Measurements from ENCODE around the gene KCNIP1. TPM values are rescaled to one million over a fixed set of nuclear protein-coding genes. Genes with fewer than 3 reads are reported as not detected.

Gene KCNIP1
- total RNA-seq, 1 donor, result not detected

DNA sequence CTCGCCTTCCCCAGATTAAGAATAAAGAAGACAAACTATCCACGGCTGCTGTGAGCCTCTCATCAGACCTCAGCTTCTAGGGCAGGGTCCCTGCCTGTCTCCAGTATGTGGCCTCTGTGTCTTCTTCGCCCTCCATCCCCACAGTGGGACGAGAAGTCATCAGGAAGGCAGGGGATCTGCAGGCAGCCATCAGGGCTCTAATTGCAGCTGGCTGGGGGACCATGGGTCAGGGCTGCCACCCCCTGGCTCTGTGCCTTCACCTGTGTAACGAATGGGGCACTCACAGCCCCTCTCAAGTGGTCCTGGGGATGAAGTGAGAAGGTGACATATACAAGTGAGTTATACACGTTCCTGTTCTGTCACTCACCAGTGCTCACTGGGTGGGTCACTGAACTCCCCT is 139.8 kb downstream of the KCNIP1 start:
- no peaks in the 10 kb centered on the region for H3K9me3 ChIP-seq (ENCODE audit: low read depth, low read length)
- peaks cover 17% of the 10 kb centered on the region for H3K27me3 ChIP-seq (ENCODE audit: insufficient read depth, low read length)
- H3K4me3 ChIP-seq (ENCODE audit: low read length), result no peak overlapping the region
- no peaks in the 10 kb centered on the region for H3K4me1 ChIP-seq (ENCODE audit: insufficient read depth, low read length)

DNA sequence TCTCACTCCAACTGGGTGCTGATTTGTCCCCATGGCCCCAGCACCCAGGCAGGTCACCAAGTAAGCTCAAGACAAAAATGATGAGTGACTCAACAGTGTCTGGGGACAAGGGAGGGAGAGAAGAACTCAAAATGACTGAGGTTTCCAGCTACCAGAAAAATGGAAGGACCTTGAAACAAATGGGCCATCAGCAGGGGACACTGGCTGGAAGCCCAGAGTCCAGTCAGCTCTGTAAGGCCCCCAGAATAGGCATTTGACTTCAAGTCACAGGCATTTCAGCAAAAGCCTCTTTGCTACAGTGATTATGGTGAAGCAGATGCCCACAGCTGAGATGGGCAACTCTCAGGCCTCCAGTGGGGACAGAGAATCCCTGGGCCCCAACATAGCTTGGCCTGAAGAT is 140.7 kb downstream of the KCNIP1 start:
- Histone ChIP-seq H3K4me1 (ENCODE audit: insufficient read depth, low read length) (no peaks in the 10 kb centered on the region), H3K4me3 (ENCODE audit: low read length) (no peak overlapping the region), H3K27me3 (ENCODE audit: insufficient read depth, low read length) (peaks cover 17% of the 10 kb centered on the region), H3K9me3 (ENCODE audit: low read depth, low read length) (no peaks in the 10 kb centered on the region)

DNA sequence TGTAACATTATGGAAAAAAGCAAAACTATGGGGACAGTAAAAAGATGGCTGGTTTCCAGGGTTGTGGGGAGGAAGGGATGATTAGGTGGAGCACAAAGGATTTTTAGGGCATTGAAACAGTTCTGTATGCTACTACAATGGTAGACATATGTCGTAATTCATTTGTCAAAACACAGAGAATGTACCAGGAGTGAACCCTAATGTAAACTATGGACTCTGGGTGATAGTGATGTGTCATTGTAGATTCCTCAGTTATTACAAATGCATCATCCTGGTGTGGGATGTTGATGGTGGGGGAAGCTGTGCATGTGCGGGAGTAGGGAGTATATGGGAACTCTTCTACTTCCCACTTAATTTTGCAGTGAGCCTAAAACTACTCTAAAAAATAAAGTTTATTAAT is 144.7 kb downstream of the KCNIP1 start:
- Histone ChIP-seq H3K9me3 (ENCODE audit: low read depth, low read length) (no peaks in the 10 kb centered on the region), H3K4me1 (ENCODE audit: insufficient read depth, low read length) (no peaks in the 10 kb centered on the region), H3K27me3 (ENCODE audit: insufficient read depth, low read length) (peaks cover 19% of the 10 kb centered on the region)

DNA sequence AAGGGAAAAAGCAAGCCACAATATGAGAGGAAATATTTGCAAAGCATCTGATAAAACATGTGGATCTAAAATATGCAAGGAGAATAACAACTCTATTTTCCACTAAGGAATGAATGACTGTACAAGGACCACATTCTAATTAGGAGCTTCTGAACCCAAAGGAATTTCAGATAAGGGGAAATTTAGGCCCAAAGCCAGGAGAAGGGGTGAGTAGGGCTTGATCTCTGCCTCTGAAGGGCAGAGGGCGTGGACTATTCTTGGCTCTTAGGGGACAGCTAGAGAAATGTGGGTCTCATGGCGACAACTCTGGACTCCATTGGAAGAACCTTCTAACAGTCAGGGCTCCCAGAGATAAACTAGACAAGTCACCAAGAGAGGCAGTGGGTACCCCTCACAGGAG is 147.0 kb downstream of the KCNIP1 start:
- H3K4me3 ChIP-seq (ENCODE audit: low read length), result no peak overlapping the region
- no peaks in the 10 kb centered on the region for H3K9me3 ChIP-seq (ENCODE audit: low read depth, low read length)
- peaks cover 14% of the 10 kb centered on the region for H3K27me3 ChIP-seq (ENCODE audit: insufficient read depth, low read length)

More for the DNA sequence above, 144.7 kb downstream of the KCNIP1 start:
- no peak overlapping the region for H3K4me3 ChIP-seq (ENCODE audit: low read length)

DNA sequence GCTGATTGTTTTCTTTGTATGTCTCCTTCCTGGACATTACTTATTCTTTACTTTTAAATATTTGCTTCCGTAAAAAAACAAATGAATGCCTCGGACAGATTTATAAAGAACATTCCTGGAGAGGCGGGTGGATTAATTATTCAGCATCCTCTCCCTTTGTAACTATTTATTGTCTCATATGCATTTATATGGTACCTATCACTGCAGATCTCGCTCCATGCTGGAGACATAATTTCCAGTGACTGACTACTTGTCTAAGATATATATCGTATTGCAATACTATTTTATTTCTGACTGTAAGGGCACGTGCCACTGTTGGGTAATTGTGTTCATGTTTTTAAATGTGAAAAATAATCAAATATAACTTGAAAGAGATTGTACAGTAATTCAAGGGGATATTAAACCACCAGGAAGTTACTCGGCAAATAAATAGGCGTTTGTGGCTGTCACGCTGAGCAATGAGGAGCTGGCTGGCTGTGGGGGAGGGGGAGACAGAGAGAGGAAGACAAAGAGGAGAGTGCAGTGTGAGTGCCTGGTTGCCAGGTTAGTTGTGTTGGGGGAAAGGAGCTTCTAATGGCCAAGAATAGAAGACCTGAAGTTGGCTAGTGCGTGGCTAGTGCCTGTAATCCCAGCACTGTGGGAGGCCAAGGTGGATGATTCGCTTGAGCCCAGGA is 147.9 kb downstream of the KCNIP1 start:
- no peaks in the 10 kb centered on the region for H3K4me1 ChIP-seq (ENCODE audit: insufficient read depth, low read length)
- no peak overlapping the region for H3K4me3 ChIP-seq (ENCODE audit: low read length)
- H3K27me3 ChIP-seq (ENCODE audit: insufficient read depth, low read length), result peaks cover 5% of the 10 kb centered on the region
- no peaks in the 10 kb centered on the region for H3K9me3 ChIP-seq (ENCODE audit: low read depth, low read length)

More for the DNA sequence above, 147.0 kb downstream of the KCNIP1 start:
- no peaks in the 10 kb centered on the region for H3K4me1 ChIP-seq (ENCODE audit: insufficient read depth, low read length)

DNA sequence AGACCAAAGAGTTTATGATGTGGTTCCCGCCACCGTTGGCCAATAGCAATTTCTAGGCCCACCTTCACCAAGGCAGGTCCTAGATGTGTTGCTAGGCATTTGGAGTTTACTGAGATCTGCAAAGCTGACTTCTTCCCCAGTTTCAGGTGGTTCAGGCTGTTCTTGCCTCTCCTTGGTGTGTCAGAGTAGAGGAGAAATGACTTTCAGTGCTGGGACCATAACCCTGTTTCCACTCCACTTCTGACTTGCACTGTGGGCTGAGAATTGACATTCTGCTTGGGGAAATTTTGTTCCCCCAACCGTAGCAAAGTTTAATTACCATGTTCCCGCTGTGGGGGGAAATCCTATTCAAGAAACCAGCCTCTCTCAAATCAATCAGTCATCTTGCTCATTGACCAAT is 151.7 kb downstream of the KCNIP1 start:
- H3K9me3 ChIP-seq (ENCODE audit: low read depth, low read length), result no peaks in the 10 kb centered on the region
- no peak overlapping the region for H3K4me3 ChIP-seq (ENCODE audit: low read length)

DNA sequence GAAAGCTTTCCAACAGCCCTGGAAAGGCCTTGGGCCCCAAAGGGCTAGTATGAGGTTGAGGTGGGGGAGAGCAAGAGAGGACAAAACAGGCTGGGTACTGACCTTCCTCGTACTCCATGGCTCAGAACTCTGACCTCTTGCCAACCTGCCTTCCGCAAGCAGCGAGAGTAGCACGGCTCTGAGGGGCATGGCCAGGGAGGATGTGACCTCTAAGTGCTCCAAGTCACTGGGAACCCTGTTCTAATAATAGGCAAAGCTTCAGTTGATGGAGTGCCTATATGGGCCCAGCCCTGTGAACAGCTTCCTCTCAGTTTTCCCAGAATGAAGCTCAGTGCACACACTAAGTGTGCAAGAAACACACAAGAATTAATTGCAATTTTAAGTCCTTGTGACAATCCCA is 152.1 kb downstream of the KCNIP1 start:
- no peak overlapping the region for H3K4me3 ChIP-seq (ENCODE audit: low read length)
- no peaks in the 10 kb centered on the region for H3K4me1 ChIP-seq (ENCODE audit: insufficient read depth, low read length)
- H3K27me3 ChIP-seq (ENCODE audit: insufficient read depth, low read length), result peaks cover 4% of the 10 kb centered on the region
- no peaks in the 10 kb centered on the region for H3K9me3 ChIP-seq (ENCODE audit: low read depth, low read length)

More for the DNA sequence above, 151.7 kb downstream of the KCNIP1 start:
- Histone ChIP-seq H3K27me3 (ENCODE audit: insufficient read depth, low read length) (peaks cover 5% of the 10 kb centered on the region), H3K4me1 (ENCODE audit: insufficient read depth, low read length) (no peaks in the 10 kb centered on the region)

DNA sequence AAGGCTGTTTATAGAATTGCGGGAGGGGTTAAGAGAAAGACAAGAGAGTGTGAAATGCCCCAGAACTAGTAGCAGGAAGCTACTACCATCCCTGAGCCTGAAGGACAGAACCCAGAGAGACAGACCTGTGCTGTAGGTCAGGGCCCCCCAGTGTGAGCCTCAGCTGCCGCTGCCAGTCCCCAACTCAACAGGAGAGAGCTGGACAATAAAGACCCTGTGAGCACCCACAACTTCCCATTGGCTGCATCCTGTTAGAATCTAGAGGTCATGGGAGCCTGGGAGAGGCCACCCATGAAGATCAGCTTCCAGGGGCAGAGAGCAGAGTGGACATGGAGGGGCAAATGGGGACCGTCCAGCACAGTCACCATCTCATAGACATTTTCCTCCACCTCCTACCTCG is 152.5 kb downstream of the KCNIP1 start:
- no peaks in the 10 kb centered on the region for H3K4me1 ChIP-seq (ENCODE audit: insufficient read depth, low read length)
- H3K27me3 ChIP-seq (ENCODE audit: insufficient read depth, low read length), result peaks cover 2% of the 10 kb centered on the region
- no peaks in the 10 kb centered on the region for H3K9me3 ChIP-seq (ENCODE audit: low read depth, low read length)
- H3K4me3 ChIP-seq (ENCODE audit: low read length), result no peak overlapping the region

DNA sequence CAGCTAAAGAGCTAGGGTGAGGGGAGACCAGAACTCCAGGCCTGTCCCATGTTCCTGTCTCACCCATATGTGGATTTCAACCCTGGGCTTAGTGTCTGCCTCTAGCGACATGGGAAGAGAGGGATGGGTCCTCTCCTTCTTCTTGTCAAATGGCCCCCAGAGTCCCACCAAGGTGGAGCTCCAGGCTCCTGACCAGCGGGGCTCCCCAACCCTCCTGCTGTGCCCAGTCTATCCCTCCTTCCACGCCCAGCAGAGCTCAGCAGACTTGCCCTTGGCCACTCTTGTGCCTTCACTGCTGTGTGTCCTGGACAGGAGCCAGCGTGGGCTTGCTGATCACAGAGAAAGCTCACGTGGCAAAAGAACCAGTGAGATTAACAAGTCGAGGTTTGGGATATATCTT is 156.7 kb downstream of the KCNIP1 start:
- H3K9me3 ChIP-seq (ENCODE audit: low read depth, low read length), result no peaks in the 10 kb centered on the region
- no peaks in the 10 kb centered on the region for H3K4me1 ChIP-seq (ENCODE audit: insufficient read depth, low read length)
- H3K27me3 ChIP-seq (ENCODE audit: insufficient read depth, low read length), result peaks cover 2% of the 10 kb centered on the region
- H3K4me3 ChIP-seq (ENCODE audit: low read length), result no peak overlapping the region

DNA sequence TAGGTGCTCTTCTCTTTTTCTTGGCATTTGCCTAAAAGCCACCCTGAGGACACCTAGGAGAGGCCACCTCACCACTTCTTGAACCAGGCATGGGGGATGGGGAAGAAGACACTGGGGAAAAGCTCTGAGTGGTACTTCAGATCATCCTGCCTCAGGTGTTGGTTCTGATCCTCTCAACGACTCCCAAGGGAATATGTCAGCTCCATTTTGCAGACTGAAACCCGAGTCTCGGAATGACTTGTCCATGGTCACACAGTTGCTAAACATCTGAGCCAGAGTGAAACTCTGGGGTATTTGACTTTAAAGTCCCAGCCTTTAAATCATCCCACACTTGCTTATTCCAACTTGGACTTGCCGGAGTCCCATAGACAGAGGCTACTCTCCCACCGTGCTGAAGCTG is 159.1 kb downstream of the KCNIP1 start:
- Histone ChIP-seq H3K4me3 (ENCODE audit: low read length) (no peak overlapping the region), H3K4me1 (ENCODE audit: insufficient read depth, low read length) (no peaks in the 10 kb centered on the region), H3K27me3 (ENCODE audit: insufficient read depth, low read length) (peaks cover 2% of the 10 kb centered on the region), H3K9me3 (ENCODE audit: low read depth, low read length) (no peaks in the 10 kb centered on the region)

DNA sequence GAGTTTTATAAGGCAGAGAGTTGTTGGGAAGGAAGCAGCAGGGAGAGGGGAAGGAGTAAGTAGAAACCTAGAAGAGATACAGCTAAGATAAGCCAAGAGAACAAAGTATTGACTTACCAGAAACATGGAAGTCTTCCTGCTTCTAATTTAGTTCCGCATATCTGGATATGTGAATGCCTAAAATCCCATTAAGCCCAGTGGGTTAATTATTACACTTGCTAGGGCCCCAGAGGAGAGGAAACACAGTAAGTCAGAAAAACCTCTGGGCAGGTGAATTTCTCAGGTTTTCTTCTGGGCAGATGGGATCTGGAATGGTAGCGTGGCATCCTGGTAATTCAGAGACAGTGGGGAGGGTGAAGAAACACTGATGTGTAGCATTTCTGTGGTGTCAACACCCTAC is 175.0 kb downstream of the KCNIP1 start:
- Histone ChIP-seq H3K4me1 (ENCODE audit: insufficient read depth, low read length) (peaks cover 5% of the 10 kb centered on the region), H3K27me3 (ENCODE audit: insufficient read depth, low read length) (peaks cover 12% of the 10 kb centered on the region), H3K4me3 (ENCODE audit: low read length) (no peak overlapping the region), H3K9me3 (ENCODE audit: low read depth, low read length) (no peaks in the 10 kb centered on the region)

DNA sequence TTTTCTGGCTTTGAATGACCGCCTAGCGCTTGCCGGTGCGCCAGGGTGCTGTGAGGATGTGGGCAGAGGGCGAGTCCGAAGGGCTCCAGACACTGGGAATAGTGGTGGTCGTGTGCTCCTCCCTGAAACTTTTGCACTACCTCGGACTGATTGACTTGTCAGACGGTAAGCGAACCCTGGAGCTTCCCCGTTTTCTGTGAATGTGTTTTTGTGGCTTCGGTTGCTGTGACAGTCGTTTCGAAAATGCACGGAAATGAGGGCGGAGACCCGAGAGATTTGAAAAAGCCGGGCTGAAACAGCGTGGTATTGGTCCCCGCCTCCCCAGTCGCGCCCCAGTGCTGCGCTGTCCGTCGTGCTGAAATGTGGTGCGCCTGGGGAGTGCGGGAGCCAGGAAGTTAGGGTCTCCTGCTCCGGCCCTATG is 177.2 kb downstream of the KCNIP1 start:
- Histone ChIP-seq H3K9me3 (ENCODE audit: low read depth, low read length) (no peaks in the 10 kb centered on the region), H3K4me1 (ENCODE audit: insufficient read depth, low read length) (peaks cover 5% of the 10 kb centered on the region), H3K27me3 (ENCODE audit: insufficient read depth, low read length) (peaks cover 12% of the 10 kb centered on the region), H3K4me3 (ENCODE audit: low read length) (no peak overlapping the region)

DNA sequence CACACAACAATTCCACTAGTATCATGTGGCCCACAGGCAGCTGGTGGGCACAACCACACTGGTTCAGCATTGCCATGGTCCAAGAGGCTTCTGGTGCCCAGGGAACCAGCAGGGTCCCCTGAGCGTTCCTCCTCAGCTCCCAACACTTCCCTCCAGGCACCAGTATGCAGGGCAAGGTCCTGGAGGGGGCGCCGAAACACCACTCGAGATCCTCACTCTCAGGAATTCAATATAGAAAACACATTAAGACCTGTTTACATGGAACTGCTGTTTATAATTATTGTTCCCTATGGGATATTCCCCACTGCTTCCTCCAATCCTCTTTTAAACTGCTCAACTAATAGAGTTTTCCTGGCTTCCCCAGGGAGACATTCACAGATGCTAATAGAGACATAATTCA is 187.8 kb downstream of the KCNIP1 start:
- Histone ChIP-seq H3K27me3 (ENCODE audit: insufficient read depth, low read length) (peaks cover 24% of the 10 kb centered on the region), H3K4me3 (ENCODE audit: low read length) (no peak overlapping the region), H3K9me3 (ENCODE audit: low read depth, low read length) (no peaks in the 10 kb centered on the region), H3K4me1 (ENCODE audit: insufficient read depth, low read length) (no peaks in the 10 kb centered on the region)

DNA sequence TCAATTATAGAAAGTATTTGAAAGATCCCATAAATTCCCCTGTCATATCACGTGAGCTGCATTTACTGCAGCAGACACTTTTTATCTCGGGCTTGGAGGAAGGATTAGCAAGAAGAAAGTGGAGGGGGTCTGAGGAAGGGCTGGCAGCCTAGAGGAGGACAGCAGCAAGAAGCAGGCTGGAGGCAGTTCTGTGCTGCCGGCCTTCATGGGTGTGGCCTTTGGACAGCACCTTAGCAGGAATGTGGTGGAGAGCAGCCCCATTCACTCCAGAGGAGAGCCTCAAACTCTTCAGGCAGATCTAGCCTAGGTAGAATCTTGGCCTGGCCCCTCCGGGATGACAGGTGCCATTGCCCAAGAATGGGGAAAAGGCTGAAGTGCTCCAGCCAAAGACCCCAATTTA is 189.9 kb downstream of the KCNIP1 start:
- Histone ChIP-seq H3K27me3 (ENCODE audit: insufficient read depth, low read length) (peaks cover 24% of the 10 kb centered on the region), H3K9me3 (ENCODE audit: low read depth, low read length) (no peaks in the 10 kb centered on the region), H3K4me1 (ENCODE audit: insufficient read depth, low read length) (no peaks in the 10 kb centered on the region), H3K4me3 (ENCODE audit: low read length) (no peak overlapping the region)

DNA sequence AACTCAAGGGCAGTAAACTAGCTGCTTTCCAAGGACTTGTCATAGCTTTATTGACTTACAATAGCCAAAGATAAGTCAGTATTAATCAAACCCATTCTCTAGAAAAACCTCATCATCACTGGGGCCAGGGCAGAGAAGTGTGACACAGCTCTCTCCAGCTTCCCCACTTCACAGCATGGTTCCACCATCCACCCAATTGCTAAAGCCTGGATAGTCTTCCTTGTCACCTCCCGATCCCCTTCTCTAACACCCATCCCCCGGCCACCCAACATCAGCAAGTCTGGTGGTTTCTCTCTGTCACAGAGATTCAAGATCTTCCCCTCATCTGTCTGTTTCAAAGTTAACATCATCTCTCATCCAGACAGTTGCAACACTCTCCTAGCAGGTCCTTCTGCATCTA is 191.1 kb downstream of the KCNIP1 start:
- Histone ChIP-seq H3K27me3 (ENCODE audit: insufficient read depth, low read length) (peaks cover 20% of the 10 kb centered on the region), H3K4me1 (ENCODE audit: insufficient read depth, low read length) (no peaks in the 10 kb centered on the region), H3K9me3 (ENCODE audit: low read depth, low read length) (no peaks in the 10 kb centered on the region), H3K4me3 (ENCODE audit: low read length) (no peak overlapping the region)

DNA sequence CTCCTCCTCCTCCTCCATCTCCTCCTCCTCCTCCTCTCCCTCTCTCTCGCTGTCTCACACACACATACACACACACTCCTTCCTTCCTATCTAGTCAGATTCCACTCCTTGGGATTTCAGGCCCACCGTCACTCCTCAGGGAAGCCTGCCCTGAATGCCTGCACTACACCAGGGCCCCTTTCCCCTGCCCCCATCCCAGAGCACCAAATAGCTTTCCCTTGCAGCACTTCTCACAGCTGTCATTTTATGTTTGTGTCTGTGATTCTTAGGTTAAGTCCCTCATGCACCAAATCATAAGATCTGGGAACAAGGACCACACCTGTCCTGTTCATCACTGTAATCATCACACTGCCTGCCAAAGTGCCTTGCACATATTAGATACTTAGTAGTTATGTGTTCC is 193.2 kb downstream of the KCNIP1 start:
- H3K4me3 ChIP-seq (ENCODE audit: low read length), result no peak overlapping the region
- H3K4me1 ChIP-seq (ENCODE audit: insufficient read depth, low read length), result no peaks in the 10 kb centered on the region
- H3K27me3 ChIP-seq (ENCODE audit: insufficient read depth, low read length), result peaks cover 8% of the 10 kb centered on the region
- no peaks in the 10 kb centered on the region for H3K9me3 ChIP-seq (ENCODE audit: low read depth, low read length)

Data from mononuclear cell (primary cell).